ENCODE data around the gene SETMAR. TPM values are rescaled to one million over a fixed set of nuclear protein-coding genes. Genes with fewer than 3 reads are reported as not detected.

SETMAR gene
- total and polyA plus RNA-seq, 9 donors: 17.9 to 40.6 (median 31.2) TPM

DNA sequence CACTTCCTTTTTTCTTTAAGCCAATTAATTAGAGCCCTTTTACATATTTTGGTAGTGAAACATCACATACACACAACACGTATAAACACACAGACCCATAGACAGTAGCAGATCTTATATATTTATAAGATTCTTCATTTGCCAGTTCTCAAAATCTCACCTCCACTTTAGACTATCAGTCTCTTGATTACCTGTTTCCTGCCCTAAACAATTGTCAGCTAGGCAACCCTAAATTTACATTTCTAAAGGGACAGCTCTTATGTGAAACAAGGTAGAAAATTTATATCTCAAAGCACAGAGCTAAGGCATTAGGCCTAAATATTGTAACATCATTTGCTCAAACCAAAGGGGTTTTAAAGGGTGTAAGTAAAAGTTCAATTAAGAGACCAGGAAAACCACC, 28.9 kb downstream of the SETMAR start:
- intact Hi-C loops (cut with DNase I): no loop called here
- TF ChIP-seq POLR2A (IDR thresholded peaks at IDR 0.05): no peak
- no peak for TF ChIP-seq EP300 (IDR thresholded peaks at IDR 0.05)
- TF ChIP-seq, protein P1, sequence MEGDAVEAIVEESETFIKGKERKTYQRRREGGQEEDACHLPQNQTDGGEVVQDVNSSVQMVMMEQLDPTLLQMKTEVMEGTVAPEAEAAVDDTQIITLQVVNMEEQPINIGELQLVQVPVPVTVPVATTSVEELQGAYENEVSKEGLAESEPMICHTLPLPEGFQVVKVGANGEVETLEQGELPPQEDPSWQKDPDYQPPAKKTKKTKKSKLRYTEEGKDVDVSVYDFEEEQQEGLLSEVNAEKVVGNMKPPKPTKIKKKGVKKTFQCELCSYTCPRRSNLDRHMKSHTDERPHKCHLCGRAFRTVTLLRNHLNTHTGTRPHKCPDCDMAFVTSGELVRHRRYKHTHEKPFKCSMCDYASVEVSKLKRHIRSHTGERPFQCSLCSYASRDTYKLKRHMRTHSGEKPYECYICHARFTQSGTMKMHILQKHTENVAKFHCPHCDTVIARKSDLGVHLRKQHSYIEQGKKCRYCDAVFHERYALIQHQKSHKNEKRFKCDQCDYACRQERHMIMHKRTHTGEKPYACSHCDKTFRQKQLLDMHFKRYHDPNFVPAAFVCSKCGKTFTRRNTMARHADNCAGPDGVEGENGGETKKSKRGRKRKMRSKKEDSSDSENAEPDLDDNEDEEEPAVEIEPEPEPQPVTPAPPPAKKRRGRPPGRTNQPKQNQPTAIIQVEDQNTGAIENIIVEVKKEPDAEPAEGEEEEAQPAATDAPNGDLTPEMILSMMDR (IDR thresholded peaks at IDR 0.05): no peak
- no peak overlapping the region for H3K27ac ChIP-seq

GRCh38 chr3:4332574-4332973, 29.4 kb downstream of the SETMAR start:
- Histone ChIP-seq H3K4me1 (ENCODE audit: insufficient read depth) (peaks cover 10% of the 10 kb centered on the region), H3K27me3 (no peaks in the 10 kb centered on the region), H3K9me3 (no peaks in the 10 kb centered on the region), H3K27ac (no peak overlapping the region), H3K4me3 (no peak overlapping the region), H3K36me3 (no peaks in the 10 kb centered on the region)
- TF ChIP-seq POLR2A (IDR thresholded peaks at IDR 0.05) (no peak), EP300 (IDR thresholded peaks at IDR 0.05) (no peak)
- TF ChIP-seq, protein P1 (IDR thresholded peaks at IDR 0.05): no peak
- intact Hi-C loops (cut with DNase I): no loop called here
- 86 to 93% (median 91%) methylated on average over 3 of the region's 3 CpGs for WGBS, 3 donors
- DNase-seq: no peak

More for the DNA sequence above, 28.9 kb downstream of the SETMAR start:
- WGBS, 3 donors: 94 to 97% (median 95%) methylated on average over 1 of the region's 1 CpG
- Histone ChIP-seq H3K27me3 (no peaks in the 10 kb centered on the region), H3K4me1 (ENCODE audit: insufficient read depth) (peaks cover 7% of the 10 kb centered on the region), H3K4me3 (no peak overlapping the region), H3K36me3 (no peaks in the 10 kb centered on the region), H3K9me3 (no peaks in the 10 kb centered on the region)
- DNase-seq: no peak

GRCh38 chr3:4332991-4333390, 29.8 kb downstream of the SETMAR start:
- TF ChIP-seq, protein P1 (IDR thresholded peaks at IDR 0.05): no peak
- TF ChIP-seq POLR2A (IDR thresholded peaks at IDR 0.05): no peak
- no peak for TF ChIP-seq EP300 (IDR thresholded peaks at IDR 0.05)
- Histone ChIP-seq H3K27me3 (no peaks in the 10 kb centered on the region), H3K4me3 (no peak overlapping the region), H3K4me1 (ENCODE audit: insufficient read depth) (peaks cover 10% of the 10 kb centered on the region), H3K36me3 (no peaks in the 10 kb centered on the region), H3K9me3 (no peaks in the 10 kb centered on the region), H3K27ac (no peak overlapping the region)
- DNase-seq: no peak
- WGBS, 3 donors: 89 to 96% (median 95%) methylated on average over 3 of the region's 3 CpGs
- intact Hi-C loops (cut with DNase I): no loop called here

DNA sequence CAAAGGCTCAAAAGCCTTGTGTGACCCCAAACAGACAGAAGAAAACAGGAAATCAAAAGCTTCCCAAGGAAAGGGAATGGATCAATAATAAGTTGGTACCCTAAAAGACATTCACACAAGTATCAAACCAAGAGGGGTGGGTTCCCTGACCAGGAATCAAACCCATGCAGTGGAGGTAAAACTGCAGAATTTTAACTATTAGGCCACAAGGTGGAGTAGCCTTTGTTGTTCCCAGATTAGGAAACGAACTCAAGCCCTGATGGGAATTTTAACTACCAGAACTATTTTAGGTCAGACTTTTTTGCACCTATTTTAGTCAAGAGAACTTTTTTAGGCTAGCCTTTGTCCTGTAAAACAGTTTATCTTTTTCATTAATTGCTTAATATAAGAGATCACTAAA, 31.4 kb downstream of the SETMAR start:
- H3K9me3 ChIP-seq: no peaks in the 10 kb centered on the region
- no peaks in the 10 kb centered on the region for H3K36me3 ChIP-seq
- H3K27me3 ChIP-seq: no peaks in the 10 kb centered on the region
- 32 to 39% (median 39%) methylated on average over 1 of the region's 1 CpG for WGBS, 3 donors
- intact Hi-C loops (cut with DNase I): no loop called here
- peaks cover 10% of the 10 kb centered on the region for H3K4me1 ChIP-seq (ENCODE audit: insufficient read depth)
- TF ChIP-seq, protein P1 (IDR thresholded peaks at IDR 0.05): no peak
- TF ChIP-seq POLR2A (IDR thresholded peaks at IDR 0.05): no peak
- no peak overlapping the region for H3K4me3 ChIP-seq
- H3K27ac ChIP-seq: no peak overlapping the region
- DNase-seq: no peak

Measured in ovary (tissue), 9 donors.